Loucy (cell line): ENCODE data around the gene RFFL.

Experiments used
- H2AFZ ChIP-seq: fragments of 200-600 bp; sonication (generic); 2 replicates; pipeline ENCODE4 v1.6.0; 2016; ENCODE audit warnings: antibody characterized with exemption, mild to moderate bottlenecking, low read length, moderate library complexity
- H3F3A ChIP-seq: fragments of 200-600 bp; 2 replicates; pipeline ENCODE4 v1.6.0; 2016; ENCODE audit warnings: antibody characterized with exemption, low read depth, mild to moderate bottlenecking
- H3K27me3 ChIP-seq: fragments of 200-600 bp; sonication (generic); 2 replicates; pipeline ENCODE4 v1.6.1; 2014; ENCODE audit warnings: low read length, mild to moderate bottlenecking; ENCODE audit not compliant: insufficient read depth, poor library complexity, severe bottlenecking
- H3K36me3 ChIP-seq: fragments of 200-600 bp; sonication (generic); 2 replicates; pipeline ENCODE4 v1.6.1; 2016; ENCODE audit warnings: low read length; ENCODE audit not compliant: insufficient read depth
- H3K4me1 ChIP-seq: fragments of 200-600 bp; sonication (generic); 2 replicates; pipeline ENCODE4 v1.5.1; 2014; ENCODE audit warnings: low read length, mild to moderate bottlenecking; ENCODE audit not compliant: insufficient read depth, poor library complexity, severe bottlenecking
- H3K4me2 ChIP-seq: fragments of 200-600 bp; sonication (generic); 2 replicates; pipeline ENCODE4 v1.6.0; 2014; ENCODE audit warnings: antibody characterized with exemption, low read length, low read depth, mild to moderate bottlenecking; ENCODE audit not compliant: poor library complexity, severe bottlenecking
- H3K4me3 ChIP-seq: fragments of 200-600 bp; sonication (generic); 2 replicates; pipeline ENCODE4 v1.5.1; 2014; ENCODE audit warnings: low read length, mild to moderate bottlenecking, mixed read lengths; ENCODE audit not compliant: poor library complexity, severe bottlenecking
- H3K79me2 ChIP-seq: fragments of 200-600 bp; sonication (generic); 2 replicates; pipeline ENCODE4 v1.6.1; 2014; ENCODE audit warnings: low read length; ENCODE audit not compliant: insufficient read depth
- H3K9ac ChIP-seq: fragments of 200-600 bp; sonication (generic); 2 replicates; pipeline ENCODE4 v1.6.0; 2014; ENCODE audit warnings: mild to moderate bottlenecking, low read depth, low read length, moderate library complexity; ENCODE audit not compliant: poor library complexity, severe bottlenecking
- H3K9me2 ChIP-seq: fragments of 200-600 bp; sonication (generic); replicated peaks from 2 replicates; pipeline ENCODE4 v1.6.1; 2016; ENCODE audit warnings: low read depth, low read length, mixed read lengths
- H3K9me3 ChIP-seq: fragments of 200-600 bp; sonication (generic); 2 replicates; pipeline ENCODE4 v1.6.1; 2014; ENCODE audit warnings: mild to moderate bottlenecking, antibody characterized with exemption, low read length, low read depth; ENCODE audit not compliant: insufficient read depth
- H4K20me1 ChIP-seq: fragments of 200-600 bp; sonication (generic); 2 replicates; pipeline ENCODE4 v1.6.0; 2014; ENCODE audit warnings: antibody characterized with exemption, low read length, mild to moderate bottlenecking; ENCODE audit not compliant: insufficient read depth, poor library complexity, severe bottlenecking
- EZH2phosphoT487 ChIP-seq: fragments of 200-600 bp; IDR thresholded peaks from 2 replicates; pipeline ENCODE4 v1.6.1; 2018; ENCODE audit warnings: antibody characterized with exemption, mild to moderate bottlenecking, moderate library complexity, borderline replicate concordance
- TF ChIP-seq, protein P1 (sequence below): fragments of 200-600 bp; sonication (generic); conservative IDR thresholded peaks from 2 replicates; pipeline ENCODE4 v1.5.1; 2014; ENCODE audit warnings: mild to moderate bottlenecking, antibody characterized with exemption, low read length

RFFL gene

DNA sequence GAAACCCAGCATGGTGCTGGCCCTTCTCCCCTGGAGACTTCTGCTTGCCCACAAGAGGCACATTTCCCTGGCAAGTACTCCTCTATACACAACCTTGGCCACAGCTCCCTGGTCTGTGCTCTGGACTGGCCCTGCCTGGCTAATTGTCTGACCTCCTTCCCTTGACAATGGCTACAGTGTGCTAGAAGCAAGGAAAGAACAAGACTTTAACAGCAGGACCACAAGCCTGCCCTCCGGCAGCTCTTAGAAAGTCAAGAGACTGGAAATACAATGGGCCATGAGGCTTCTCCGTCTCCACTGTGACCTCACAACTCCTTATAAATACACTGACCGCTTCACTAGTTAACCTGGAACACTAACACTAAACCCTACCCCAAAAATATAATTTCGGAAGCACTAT is 46.5 kb downstream of the RFFL start:
- Histone ChIP-seq H2AFZ (no peak overlapping the region), H3K9me3 (no peaks in the 10 kb centered on the region), H3K4me3 (no peak overlapping the region), H3K4me1 (no peaks in the 10 kb centered on the region), H3K79me2 (no peaks in the 10 kb centered on the region), H3K27me3 (no peaks in the 10 kb centered on the region), H3K9ac (no peak overlapping the region), H4K20me1 (no peaks in the 10 kb centered on the region), H3K9me2 (no peaks in the 10 kb centered on the region), H3K36me3 (peaks cover 34% of the 10 kb centered on the region; the same call in 1 of the 2 replicates), H3K4me2 (no peak overlapping the region), H3F3A (no peaks in the 10 kb centered on the region)
- TF ChIP-seq, protein P1, sequence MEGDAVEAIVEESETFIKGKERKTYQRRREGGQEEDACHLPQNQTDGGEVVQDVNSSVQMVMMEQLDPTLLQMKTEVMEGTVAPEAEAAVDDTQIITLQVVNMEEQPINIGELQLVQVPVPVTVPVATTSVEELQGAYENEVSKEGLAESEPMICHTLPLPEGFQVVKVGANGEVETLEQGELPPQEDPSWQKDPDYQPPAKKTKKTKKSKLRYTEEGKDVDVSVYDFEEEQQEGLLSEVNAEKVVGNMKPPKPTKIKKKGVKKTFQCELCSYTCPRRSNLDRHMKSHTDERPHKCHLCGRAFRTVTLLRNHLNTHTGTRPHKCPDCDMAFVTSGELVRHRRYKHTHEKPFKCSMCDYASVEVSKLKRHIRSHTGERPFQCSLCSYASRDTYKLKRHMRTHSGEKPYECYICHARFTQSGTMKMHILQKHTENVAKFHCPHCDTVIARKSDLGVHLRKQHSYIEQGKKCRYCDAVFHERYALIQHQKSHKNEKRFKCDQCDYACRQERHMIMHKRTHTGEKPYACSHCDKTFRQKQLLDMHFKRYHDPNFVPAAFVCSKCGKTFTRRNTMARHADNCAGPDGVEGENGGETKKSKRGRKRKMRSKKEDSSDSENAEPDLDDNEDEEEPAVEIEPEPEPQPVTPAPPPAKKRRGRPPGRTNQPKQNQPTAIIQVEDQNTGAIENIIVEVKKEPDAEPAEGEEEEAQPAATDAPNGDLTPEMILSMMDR: no peak
- no peak for TF ChIP-seq EZH2phosphoT487

DNA sequence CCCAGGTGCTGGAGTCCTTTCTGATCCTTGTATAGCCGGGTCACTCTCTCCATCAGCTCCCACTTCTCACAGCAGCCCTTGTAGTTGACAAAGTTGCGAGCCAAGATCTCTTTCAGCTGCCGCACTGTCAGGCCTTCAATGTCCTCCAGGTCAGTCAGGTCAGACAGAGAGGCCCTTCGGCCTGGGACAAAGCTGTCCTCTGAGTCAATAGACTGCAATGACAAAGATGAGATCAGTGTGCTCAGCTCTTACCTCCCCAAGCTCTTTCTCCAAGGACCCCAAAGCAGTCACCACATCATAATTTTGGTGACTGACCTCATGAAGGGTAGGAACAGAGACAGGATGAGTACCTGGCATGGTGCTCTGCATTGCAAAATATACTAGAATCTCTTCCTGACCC is 47.1 kb downstream of the RFFL start:
- Histone ChIP-seq H3K4me2 (no peak overlapping the region), H3K4me1 (no peaks in the 10 kb centered on the region), H3F3A (no peaks in the 10 kb centered on the region), H2AFZ (no peak overlapping the region), H4K20me1 (no peaks in the 10 kb centered on the region), H3K79me2 (no peaks in the 10 kb centered on the region), H3K9me2 (no peaks in the 10 kb centered on the region), H3K36me3 (peaks cover 40% of the 10 kb centered on the region; the same call in 1 of the 2 replicates), H3K9ac (no peak overlapping the region), H3K27me3 (no peaks in the 10 kb centered on the region), H3K4me3 (no peak overlapping the region), H3K9me3 (no peaks in the 10 kb centered on the region)
- TF ChIP-seq EZH2phosphoT487: no peak
- TF ChIP-seq, protein P1: no peak

DNA sequence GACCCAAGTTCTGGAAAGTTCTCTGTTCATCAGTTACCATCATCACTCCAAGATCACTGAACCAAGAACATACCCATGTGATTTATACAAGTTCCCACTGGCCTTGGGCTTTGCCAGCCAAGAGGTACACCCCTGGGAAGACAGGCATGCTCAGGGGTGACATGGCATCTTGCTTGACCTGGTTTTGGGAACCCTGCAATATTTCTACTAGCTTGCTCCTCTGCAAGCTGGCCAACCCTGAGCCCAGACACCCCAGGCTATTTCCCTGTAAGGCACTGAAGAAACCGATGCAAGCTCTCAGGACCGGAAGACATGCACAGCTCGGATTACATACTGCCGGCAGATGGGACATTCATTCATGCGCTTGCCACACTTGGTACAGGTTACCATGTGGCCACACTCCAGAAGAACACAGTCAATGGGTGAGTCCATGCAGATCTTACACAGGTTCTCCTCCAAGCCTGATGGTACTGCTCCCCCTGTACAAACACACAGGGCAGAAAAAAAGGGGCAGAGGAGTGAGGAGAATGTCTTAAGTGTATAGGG is 51.8 kb downstream of the RFFL start:
- TF ChIP-seq, protein P1: no peak
- no peak for TF ChIP-seq EZH2phosphoT487
- Histone ChIP-seq H3K9me2 (no peaks in the 10 kb centered on the region), H3K9ac (no peak overlapping the region), H3K79me2 (no peaks in the 10 kb centered on the region), H3K36me3 (peaks cover 41% of the 10 kb centered on the region; the same call in 1 of the 2 replicates), H3F3A (no peaks in the 10 kb centered on the region), H3K27me3 (no peaks in the 10 kb centered on the region), H3K4me3 (no peak overlapping the region), H3K4me2 (no peak overlapping the region), H3K9me3 (no peaks in the 10 kb centered on the region), H2AFZ (no peak overlapping the region), H3K4me1 (no peaks in the 10 kb centered on the region), H4K20me1 (no peaks in the 10 kb centered on the region)
